ENCODE data around the gene RALGPS1. TPM values are rescaled to one million over a fixed set of nuclear protein-coding genes. Genes with fewer than 3 reads are reported as not detected.

RALGPS1 gene, protein sequence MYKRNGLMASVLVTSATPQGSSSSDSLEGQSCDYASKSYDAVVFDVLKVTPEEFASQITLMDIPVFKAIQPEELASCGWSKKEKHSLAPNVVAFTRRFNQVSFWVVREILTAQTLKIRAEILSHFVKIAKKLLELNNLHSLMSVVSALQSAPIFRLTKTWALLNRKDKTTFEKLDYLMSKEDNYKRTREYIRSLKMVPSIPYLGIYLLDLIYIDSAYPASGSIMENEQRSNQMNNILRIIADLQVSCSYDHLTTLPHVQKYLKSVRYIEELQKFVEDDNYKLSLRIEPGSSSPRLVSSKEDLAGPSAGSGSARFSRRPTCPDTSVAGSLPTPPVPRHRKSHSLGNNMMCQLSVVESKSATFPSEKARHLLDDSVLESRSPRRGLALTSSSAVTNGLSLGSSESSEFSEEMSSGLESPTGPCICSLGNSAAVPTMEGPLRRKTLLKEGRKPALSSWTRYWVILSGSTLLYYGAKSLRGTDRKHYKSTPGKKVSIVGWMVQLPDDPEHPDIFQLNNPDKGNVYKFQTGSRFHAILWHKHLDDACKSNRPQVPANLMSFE
- 1.6 TPM for total RNA-seq

DNA sequence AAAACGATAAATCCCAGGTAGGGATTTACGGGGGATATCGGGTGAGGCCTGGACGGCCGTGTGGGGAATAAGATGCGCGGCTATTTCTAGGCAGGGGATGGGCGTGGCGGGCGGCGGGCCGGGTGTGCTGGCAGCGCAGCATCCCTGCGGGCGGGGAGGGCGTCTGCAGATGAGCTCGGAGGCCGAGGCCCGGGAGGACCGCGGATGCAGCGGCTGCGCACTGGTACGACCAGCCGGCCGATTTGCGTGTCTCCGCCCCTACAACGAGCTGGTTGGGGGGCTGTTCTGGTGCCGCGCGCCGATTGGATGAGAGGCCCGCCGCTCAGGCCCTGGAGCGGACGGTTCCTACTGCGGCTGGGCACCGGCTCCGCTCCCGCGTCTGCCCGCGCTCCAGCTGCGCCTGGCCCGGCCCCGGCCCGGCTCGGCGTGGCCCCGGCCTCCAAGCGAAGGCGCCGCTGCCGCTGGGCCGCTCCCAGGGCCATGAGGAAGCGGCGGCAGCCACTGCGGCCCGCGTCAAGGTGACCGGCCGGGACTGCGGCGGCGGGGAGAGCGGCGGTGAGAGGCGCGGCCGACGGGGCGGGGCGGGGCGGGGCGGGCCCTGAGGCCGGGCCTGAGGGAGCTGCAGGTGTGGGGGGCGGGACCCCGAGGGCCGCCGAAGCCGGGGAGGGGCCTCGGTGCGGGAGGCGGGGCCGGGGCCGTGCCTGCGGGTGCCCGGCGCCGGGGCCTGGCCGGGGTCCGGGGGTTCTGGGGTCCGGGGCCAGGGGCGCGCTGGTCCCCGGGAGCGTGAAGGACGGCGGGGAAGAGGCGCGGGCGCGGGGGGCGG is at the start of gene RALGPS1:
Gene RALGPS1 (plus strand): TSS at position 325 of the 823 bp plus-strand sequence. CDS start 47,508 bp downstream, outside the sequence.
- peak; percentile 67 to 95 (median 94) for DNase-seq (ENCODE audit: low read depth in 2 of 3, low spot score in 2 of 3)

DNA sequence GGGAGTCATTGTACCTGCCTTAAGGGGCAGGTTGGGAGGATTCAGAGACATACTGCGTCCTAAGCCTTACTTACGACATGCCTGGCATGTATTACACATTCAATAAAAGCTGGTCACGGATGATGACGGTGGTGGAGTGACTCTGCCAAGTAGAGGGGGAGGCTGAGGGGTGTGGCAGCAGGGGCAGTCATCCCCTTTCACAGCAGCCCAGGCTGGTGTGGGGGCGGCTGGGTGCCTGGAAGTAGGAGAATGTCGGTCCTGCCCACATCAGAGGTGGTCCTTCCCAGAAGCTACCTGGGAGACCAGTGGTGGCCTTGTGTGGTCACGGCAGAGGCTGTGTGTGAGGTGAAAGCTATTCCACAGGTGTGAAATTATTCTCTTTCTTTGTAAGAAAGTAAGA is 45.2 kb upstream of the RALGPS1 start:
- no peak for DNase-seq (ENCODE audit: low read depth in 2 of 3, low spot score in 2 of 3)

- no peak for DNase-seq (ENCODE audit: low read depth in 2 of 3, low spot score in 2 of 3)
Measured at GRCh38 chr9:126872516-126872915, 42.1 kb upstream of the RALGPS1 start.

- DNase-seq (ENCODE audit: low read depth in 2 of 3, low spot score in 2 of 3), result no peak
Measured at GRCh38 chr9:126874546-126875314, 39.9 kb upstream of the RALGPS1 start.

DNA sequence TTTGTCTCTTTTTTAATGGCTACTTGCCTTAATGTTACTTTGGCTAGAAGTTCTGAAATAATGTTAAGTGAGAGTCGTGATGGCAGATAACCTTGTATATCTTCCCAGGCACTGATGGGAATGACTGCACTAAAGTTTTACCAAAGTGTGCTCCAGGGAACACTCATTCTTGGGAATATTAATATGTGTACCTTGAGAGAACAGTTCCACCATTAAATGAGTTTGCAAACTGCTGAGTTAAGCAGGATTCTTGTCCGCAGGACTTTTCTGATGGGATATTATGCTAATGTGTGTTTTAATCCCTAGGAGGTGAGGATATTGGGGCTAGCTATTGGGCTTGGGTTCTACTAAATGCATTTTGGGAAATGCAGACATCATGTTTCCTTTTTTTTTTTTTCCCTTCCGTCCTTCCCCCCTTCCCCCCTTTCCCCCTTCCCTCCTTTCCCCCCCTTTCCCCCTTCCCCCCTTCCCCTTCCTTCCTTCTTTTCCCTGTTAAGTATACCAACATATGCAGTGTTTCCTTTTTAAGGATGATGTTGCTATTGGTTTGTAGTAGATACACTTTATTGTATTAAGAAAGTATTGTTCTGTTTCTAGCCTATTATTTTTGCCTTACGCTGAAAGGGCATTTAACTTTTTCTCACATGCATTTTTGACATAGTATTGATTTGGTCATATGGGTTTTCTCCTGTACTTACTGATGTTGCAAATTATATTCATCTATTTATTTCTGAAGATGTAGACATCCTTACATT is 38.6 kb upstream of the RALGPS1 start:
- DNase-seq (ENCODE audit: low read depth in 2 of 3, low spot score in 2 of 3), result no peak

GRCh38 chr9:126876531-126876930 is 38.1 kb upstream of the RALGPS1 start:
- no peak for DNase-seq (ENCODE audit: low read depth in 2 of 3, low spot score in 2 of 3)

GRCh38 chr9:126877418-126877817 is 37.2 kb upstream of the RALGPS1 start:
- DNase-seq (ENCODE audit: low read depth in 2 of 3, low spot score in 2 of 3), result no peak

DNA sequence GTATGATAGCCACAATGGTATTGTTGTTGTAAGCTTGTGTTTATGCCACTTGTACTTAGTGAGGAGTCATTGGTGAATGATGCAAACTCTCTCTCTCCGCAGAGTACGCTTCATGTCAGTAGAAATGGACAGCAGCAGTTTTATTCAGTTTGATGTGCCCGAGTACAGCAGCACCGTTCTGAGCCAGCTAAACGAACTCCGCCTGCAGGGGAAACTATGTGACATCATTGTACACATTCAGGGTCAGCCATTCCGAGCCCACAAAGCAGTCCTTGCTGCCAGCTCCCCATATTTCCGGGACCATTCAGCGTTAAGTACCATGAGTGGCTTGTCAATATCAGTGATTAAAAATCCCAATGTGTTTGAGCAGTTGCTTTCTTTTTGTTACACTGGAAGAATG is 35.3 kb upstream of the RALGPS1 start:
- DNase-seq (ENCODE audit: low read depth in 2 of 3, low spot score in 2 of 3), result no peak

GRCh38 chr9:126880226-126880946 is 34.2 kb upstream of the RALGPS1 start:
- DNase-seq (ENCODE audit: low read depth in 2 of 3, low spot score in 2 of 3), result no peak

GRCh38 chr9:126880947-126881332 is 33.6 kb upstream of the RALGPS1 start:
- DNase-seq (ENCODE audit: low read depth in 2 of 3, low spot score in 2 of 3), result no peak

DNA sequence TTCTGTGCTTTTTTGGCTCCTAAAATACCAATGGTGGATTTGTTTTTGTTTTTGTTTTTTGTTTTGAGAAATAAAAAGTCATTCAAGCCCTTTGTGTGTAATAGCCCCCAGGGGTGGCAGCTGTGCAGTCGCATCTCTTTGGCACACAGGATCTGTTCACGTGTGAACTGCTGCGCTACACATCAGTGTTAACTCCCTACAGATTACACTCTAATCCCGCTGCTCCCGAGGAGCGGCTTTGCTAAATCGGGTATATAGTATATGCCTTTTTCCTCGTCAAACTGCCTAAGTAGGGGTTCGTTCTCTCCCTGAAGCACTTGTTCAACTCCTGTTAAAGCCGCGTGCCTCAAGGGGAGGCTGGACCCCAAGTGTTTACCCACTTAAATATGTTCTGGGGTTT is 31.8 kb upstream of the RALGPS1 start:
- no peak for DNase-seq (ENCODE audit: low read depth in 2 of 3, low spot score in 2 of 3)

DNA sequence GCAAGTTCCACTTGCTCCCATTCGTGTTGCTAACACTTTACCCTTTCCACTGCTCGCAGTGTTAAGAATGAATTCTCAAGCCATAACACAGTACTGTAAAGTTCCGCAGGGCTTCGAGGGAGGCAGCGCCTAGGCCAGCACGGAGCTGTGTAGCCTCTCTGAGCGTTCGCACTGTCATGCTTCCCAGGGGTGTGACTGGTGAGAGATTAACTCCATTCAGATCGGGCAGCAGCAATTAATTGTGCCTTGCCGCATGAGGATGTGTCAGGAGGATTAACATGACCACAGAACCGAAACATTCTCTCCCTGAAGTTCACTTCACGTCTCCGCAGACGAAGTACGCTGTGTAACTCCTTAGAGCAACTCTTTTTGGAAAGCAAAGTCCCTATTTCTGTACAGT is 30.9 kb upstream of the RALGPS1 start:
- DNase-seq (ENCODE audit: low read depth in 2 of 3, low spot score in 2 of 3), result no peak

GRCh38 chr9:126885131-126885641 is 29.4 kb upstream of the RALGPS1 start:
- DNase-seq (ENCODE audit: low read depth in 2 of 3, low spot score in 2 of 3), result no peak

GRCh38 chr9:126886034-126886822 is 28.4 kb upstream of the RALGPS1 start:
- DNase-seq (ENCODE audit: low read depth in 2 of 3, low spot score in 2 of 3), result no peak

GRCh38 chr9:126886897-126887296 is 27.7 kb upstream of the RALGPS1 start:
- no peak for DNase-seq (ENCODE audit: low read depth in 2 of 3, low spot score in 2 of 3)

DNA sequence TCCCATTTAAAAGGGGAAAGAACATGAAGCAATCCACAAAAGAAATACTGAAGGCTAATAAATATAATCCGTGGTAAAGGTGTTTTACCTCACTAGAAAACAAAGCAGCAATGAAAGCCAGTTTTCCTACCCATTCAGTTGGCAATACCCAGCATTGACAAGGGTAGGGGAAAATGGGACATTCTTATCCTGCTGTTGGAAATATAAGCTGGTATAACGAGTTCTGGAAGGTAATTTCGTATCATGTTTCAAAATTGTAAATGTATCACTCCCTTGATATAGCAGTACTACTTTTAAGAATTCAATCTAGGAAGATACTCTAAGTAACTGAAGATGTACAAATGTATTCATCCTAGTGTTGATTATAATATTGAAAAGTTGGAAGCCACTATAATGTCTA is 22.9 kb upstream of the RALGPS1 start:
- DNase-seq (ENCODE audit: low read depth in 2 of 3, low spot score in 2 of 3), result no peak

GRCh38 chr9:126893079-126893478 is 21.5 kb upstream of the RALGPS1 start:
- DNase-seq (ENCODE audit: low read depth in 2 of 3, low spot score in 2 of 3), result peak in 1 of 3 donors; percentile 32

- DNase-seq (ENCODE audit: low read depth in 2 of 3, low spot score in 2 of 3), result no peak
Measured at GRCh38 chr9:126894052-126894603, 20.5 kb upstream of the RALGPS1 start.

Measured in hematopoietic multipotent progenitor cell (in vitro differentiated cells).